Cerebellar nuclear complex (tissue), 1 donor: ENCODE data around the gene AK1.
"Not testable (repeated sequence)": the region's sequence is repeated elsewhere in the genome, so short reads cannot be mapped to it uniquely, and the experiment has no call there.

Experiments used
- DNase-seq, 2 experiments: peaks; one replicate each; lab custom pipeline; 2025; lab: John Stamatoyannopoulos, UW

Gene AK1

DNA sequence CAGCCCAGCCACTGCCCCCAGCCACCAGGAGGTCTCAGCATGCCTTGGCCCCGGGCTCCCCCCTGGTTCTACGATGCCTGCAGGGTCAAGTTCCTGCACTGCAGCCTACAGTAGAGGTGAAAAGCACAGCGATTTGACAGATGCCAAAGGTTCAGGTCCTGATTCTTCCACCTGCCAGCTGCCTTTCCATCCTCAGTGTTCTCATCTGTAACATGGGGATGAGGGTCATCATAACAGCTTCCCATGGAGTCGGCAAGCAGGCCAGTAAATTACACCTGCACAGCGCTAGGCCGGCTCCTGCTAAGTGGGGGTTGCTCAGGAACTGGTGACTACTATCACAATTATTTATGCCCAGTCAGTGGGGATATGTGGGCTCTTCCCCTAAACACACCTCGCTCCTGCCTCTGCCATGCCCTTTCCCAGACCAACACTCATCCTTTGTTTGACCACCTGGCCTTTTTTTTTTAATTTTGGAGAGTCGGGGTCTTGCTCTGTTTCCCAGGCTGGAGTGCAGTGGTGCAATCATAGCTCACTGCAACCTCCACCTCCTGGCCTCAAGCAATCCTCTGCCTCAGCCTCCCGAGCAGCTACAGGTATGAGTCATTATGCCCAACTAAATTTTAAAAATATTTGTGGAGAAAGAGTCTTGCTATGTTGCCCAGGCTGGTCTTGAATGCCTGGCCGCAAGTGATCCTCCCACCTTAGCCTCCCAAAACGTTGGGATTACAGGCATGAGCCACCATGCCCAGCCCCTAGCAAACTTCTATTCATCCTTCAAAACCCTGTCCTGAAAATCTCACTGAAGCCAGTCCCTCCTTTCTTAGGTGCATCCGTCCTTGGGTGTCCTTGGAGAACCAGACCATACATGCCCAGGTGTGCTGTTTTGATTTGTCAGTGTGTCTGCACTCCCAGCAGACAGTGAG is 29.4 kb downstream of the AK1 start:
- DNase-seq: no peak

- no peak for DNase-seq
Observed at GRCh38 chr9:127847178-127847510, 30.3 kb downstream of the AK1 start.

- DNase-seq: no peak
Observed at GRCh38 chr9:127846443-127847177, 30.9 kb downstream of the AK1 start.

GRCh38 chr9:127845619-127846018 is 31.9 kb downstream of the AK1 start:
- DNase-seq: not testable (repeated sequence)

- no peak for DNase-seq
Observed at GRCh38 chr9:127844821-127845359, 32.6 kb downstream of the AK1 start.

DNA sequence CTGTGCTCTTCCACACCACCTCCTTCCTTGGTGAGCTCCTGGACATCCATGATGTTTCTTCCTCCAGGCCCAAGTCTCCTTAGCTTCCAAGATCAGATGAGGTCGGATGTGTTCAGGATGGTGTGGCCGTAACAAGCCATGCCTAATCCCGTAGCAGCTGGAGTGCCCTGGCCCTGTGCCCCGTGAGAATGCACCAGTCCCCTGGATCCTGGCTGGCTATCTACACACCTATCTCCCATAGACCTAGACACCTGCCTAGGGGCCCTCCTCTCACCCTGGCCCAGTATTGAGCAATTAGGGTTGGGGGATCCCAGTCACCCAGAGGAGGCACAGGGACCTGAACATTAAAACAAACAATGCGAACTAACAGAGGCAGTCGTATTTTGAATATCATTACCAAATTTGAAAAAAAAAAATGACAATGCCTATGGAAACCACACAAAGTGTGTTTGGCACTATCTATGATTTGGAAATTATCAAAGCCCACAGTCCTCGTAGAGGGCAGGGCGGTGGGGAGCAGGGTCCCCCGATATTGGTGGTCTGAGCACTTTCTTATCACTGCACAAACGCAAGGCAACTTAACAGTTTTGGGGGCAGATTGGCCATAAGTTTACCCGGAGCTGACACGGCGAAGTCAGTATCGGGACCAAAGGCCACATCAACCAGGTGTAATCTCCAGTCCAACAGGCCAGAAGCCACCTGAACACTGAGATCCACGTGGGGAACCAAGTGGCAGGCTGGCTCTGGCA is 36.2 kb downstream of the AK1 start:
- no peak for DNase-seq

- no peak for DNase-seq
Observed at GRCh38 chr9:127838375-127839078, 38.9 kb downstream of the AK1 start.

DNA sequence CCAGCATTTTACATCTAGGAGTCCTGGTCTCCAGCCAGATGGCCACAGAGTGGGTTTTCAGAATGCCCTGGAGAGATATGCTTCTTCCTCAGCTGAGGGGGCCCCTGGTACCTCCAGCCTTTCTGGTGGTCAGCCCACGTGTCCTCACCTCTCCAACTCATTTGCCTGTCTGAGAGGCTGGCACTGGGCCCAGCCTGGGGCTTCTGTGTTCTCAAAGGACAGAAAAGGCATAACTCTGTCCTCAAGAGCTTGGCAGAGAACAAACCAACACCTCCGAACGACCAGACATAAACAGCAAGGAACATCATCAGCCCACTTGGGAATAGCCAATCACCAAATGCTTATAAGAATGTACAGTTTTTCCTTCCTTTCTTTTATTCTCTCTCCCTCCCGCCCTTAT is 40.1 kb downstream of the AK1 start:
- no peak for DNase-seq

DNA sequence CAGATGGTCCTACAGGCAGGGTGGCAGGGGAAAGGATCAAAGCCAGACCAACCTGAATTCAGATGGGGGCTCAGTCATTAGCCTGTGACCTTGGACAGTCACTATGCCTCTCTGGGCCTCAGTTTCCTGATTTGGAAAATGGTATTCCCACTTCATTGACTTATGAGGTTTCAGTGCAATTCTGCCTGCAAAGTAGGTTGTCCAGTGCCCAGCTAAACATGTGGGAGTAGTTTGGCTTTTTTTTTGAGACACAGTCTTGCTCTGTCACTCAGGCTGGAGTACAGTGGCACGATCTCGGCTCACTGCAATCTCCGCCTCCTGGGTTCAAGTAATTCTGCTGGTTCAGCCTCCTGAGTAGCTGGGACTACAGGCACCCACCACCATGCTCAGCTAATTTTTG is 40.9 kb downstream of the AK1 start:
- DNase-seq: not testable (repeated sequence)

- no peak for DNase-seq
Observed at GRCh38 chr9:127835991-127836516, 41.4 kb downstream of the AK1 start.

DNA sequence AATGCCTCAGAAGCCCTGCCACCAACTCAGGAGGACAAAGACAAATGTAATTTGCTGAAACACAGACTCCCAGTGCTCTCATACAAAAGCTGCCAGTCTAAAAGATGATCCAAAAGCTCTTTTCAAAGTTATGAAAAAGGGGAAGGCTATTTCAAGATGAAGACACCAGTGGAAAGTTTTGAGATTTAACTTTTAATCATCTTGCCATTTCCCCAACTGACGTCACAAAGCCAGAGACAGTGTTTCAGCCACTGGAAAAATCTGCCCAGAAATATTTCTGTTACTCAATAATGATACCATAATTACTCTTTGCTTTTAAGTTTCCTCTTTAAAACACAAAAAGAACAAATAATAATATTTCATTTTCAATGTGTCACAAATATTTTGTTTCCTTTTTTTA is 43.9 kb downstream of the AK1 start:
- no peak for DNase-seq

GRCh38 chr9:127832248-127832647 is 45.2 kb downstream of the AK1 start:
- DNase-seq: no peak

- no peak for DNase-seq
Observed at GRCh38 chr9:127829205-127829906, 48.1 kb downstream of the AK1 start.

DNA sequence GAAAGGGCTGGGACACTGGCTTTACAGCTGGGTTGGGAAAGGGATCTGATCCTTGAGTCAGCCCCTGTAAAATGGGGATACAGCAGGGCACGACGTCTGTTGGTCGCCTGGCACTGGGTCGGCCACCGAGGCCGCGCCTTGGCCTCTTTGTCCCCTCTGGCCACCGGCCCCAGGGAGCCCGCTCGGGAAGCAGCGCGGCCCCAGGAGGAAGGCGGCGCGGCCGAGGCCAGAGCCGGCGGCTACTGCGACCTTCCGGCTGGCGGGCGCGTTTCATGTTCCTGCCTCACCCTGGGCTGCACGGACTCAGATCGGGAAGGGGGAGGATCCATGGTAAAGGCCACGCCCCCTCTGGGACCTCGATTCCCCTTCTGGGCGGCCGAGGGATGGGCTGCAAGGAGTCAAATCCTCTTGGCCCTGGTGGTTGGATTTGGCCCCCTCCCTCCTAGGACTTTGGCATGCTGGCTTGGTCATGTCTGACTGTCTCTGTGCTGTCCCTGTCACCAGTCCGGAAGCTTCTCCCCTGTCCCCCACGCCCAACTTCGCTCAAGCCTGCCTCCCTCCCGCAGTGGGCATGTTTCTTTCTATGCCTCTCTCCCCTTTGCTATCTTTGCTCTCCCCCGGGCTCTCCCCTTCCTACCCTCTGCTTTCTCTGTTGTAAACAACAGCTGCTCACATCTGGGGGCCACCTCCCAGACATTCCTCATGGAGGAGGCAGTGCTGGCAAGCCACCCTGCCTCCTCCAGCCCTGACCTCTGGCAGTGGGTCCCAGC is 49.0 kb downstream of the AK1 start:
- no peak for DNase-seq

- no peak for DNase-seq
Observed at GRCh38 chr9:127826253-127826913, 51.1 kb downstream of the AK1 start.

- DNase-seq: no peak
Observed at GRCh38 chr9:127825319-127826051, 52.0 kb downstream of the AK1 start.

- DNase-seq: no peak
Observed at GRCh38 chr9:127822108-127822507, 55.4 kb downstream of the AK1 start.

DNA sequence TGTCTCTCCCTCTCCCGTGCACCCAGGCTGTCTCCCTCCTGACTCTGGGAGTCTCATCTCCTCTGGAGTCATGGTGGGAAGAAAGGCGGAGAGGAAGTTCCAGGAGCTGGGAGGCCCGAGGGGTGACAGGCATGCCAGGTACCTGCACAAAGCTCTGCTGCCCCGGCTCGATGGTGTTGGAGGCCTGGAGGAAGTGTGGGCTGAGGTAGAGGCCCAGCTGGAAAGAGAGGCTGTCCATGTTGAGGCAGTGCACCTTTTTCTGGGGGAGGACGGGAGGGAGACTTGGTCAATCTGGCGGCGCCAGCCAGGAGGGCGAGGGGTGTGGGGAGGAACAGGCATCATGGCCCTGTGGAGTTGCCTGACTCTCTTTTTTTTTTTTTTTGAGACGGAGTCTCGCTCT is 58.9 kb downstream of the AK1 start:
- DNase-seq: no peak
